HK-2 (cell line): ENCODE results near the gene ANKLE1.
A peak's percentile ranks its signal among the peaks of the same experiment; 100 is the strongest.

Experiments used
- DNase-seq: peaks from one replicate; pipeline ENCODE4 v3.0.0-alpha.2; 2018; ENCODE audit not compliant: unreplicated experiment

Gene ANKLE1

DNA sequence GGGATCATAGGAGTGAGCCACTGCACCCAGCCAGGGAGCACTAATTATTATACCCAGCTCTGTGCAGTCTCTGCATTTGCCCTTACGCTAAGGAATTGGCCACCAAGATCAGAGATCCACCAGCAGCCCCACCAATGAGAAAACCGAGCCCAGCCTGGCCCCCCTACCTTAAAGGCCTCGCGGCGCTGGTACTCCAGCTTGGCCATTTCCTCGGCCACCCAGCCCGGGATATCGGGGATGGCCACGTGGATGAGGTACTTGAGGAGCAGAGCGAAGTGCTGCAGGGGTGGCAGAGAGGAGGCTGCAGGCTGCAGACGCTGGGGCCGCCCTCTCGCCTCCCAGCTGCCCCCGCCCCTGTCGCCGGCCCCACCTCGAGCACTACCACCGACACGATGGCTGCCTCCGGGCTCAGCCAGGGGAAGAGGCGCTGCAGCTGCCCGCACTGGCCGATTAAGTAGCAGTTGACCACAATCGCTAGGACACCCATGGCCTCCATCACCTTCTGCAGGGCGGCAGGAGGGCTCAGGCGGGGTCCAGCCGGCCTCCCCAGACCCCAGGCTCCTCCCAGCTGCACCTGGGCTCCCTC, 45.5 kb downstream of the ANKLE1 start:
- no peak for DNase-seq

DNA sequence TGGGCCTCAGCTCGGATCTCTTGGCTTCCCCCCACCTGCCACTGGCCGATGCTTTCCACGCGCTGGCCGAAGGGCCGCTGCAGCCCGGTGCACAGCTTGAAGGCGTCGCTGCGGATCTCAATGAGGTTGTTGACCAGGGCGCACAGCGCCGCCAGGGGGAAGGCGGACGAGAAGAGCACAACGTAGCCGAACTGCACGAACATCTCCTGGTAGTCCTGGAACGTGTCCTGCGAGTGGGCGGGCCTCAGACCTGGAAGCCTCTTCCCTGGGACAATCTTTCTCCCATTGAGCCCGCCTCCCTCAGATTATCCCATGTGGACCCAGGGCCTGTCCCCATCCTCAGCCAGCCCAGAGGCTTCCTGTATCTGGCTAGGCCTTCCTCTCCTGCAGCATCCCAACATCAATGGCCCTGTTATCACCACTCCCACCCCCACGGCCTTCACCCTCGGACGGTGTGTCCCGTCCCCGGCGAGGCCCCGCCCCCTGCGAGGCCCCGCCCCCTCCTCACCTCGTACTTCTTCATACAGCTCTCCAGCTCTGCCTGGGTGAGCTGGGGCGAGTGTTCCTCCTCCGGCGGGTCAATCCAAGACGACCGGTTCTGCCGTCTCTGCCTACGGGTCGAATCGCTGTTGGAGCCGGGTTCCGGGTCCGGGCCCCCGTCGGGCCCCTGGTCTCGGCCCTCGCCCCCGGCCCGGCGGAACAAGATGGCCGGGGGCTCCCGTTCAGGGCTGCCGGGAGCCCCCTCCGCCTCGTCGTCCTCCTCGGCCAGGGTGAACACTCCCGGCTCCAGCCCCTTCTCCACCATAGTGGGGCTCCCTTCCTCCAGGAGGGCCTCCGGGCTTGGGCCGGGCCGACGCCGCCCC, 46.2 kb downstream of the ANKLE1 start:
- no peak for DNase-seq

DNA sequence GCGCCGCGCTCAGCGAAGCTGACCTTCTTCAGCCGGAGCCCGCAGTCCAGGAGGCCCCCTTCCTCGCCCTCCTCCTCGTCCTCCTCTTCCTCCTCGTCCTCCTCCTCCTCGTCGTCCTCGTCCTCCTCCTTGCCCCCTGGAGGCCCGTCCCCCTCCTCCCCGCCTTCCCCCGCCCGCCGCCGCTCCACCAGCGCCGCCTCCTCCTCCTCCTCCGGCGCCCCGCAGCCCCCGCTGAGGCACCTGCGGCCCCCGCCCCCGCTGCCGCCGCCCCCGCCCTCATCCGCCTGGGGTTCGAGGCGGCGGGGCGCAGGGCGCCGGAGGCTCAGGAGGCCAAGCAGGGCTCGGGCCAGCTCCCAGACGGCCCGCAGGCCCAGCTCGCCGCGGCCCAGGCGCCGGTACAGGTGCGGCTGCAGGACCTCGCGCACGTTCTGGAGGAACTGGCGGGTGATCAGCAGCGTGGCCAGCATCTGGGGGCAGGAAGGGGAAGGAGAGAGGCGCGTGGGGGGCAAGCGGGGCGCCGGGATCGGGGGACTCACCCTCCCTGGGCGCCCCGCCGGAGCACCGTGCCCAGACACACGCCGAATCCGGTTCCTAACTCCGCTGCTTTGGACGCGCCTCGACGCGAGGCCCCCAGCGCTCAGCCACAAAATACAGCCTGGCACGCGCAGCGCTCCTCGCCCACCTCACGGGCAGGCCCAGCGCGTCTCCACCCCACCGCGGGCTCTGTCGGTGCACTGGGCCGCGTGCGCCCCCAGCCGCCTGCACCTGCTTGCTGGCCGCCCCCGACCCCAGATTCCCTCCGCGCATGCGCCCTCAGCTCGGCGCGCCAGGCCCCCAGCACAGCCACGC, 47.0 kb downstream of the ANKLE1 start:
- no peak for DNase-seq

DNA sequence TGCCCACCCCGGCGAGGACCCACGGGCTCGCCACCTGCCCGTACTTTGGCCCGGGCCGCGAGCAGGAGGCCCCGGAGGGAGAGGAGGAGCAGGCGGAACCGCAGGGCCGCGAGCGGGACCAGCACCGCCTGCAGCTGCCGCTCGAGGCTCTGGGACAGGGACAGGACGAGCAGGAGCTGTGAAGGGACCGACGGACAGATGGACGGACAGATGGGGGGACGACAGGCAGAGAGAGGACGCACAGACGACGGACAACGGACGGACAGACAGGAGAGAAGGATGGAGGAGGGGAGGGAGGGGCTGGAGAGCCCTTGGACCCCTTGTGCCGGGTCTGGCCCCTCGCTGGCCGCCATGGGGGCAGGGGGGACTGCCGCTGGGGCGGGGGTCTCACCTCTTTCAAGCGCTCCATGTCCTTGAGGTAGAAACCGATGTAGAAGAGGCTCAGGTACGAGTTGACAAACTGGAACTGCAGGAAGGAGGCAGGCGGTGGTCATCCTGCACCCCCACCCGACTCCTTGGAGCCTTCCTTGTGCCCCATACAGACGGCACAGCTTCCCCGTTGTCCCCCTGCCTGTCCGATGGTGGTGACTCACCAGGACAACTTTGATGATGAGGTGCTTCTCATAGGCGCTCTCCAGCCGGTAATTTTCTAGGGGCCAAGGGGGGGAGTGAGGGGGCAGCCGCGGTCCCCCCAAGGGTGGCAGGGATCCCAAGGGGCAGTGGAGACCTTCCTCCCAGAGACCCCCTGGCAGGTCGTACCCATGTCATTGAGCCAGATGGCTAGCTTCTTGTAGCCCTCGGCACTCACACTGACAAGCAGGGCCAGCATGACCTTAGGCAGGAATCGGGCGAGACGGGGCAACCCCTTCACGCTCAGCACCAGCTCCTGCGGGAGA, 47.9 kb downstream of the ANKLE1 start:
- DNase-seq: no peak

DNA sequence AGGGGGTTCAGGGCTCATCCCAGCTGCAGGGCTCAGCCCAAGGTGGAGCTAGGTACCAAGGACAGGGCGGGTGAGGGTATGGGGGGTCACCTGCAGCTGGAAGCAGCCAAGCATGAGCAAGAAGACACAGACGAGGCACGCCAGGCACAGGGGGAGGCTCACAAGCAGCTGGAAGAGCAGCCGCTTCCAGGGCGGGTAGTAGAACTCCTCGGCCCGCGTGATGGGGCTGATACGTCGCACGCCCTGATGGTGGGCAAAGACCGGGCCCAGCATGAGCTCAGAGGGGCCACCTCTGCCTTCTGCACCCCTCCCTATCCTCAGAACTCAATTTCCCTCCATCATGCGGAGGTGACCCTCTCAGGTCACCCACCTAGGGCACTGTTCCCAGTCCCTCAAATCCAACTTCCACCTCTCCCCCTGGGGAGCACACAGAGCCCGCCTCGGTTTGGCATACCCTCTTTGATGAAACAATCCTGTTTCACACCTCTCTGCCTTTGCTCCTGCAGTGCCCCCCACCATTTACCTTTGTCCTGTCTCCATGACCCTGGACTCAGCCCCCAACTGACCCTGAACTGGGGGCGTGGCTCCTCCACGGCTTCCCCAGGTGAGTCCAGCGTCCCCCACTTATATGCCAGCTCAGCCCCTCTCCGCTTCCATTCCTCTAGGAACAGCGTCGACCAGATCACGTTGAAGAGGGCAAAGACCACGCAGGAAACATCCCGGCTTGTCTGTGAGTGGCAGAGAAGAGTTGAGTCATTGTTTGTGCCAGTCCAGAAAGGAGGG, 48.8 kb downstream of the ANKLE1 start:
- DNase-seq: no peak

DNA sequence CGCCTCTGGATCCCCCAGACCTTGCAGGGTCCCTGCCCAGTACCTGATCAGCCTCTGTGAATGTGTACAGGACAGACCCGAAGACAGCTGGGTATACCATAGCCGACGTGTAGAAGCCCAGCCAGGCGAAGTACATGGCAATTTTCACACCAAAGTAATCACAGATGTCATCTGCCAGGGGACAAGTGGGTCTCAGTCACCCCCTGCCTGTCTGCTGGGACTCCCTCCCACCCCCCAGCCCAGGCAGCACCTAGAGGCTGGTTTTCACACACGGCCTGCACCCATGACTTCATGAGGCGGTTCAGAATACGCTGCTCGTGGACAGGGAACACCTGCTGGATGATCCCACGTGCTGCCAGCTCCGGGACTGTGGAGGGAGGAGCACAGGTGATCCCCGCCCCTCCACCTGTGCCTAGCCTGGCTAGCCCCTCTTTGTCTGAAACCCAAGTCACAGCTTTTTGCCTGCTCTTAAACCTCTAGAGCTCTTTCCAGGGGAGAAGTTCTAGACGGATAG, 49.4 kb downstream of the ANKLE1 start:
- no peak for DNase-seq

DNA sequence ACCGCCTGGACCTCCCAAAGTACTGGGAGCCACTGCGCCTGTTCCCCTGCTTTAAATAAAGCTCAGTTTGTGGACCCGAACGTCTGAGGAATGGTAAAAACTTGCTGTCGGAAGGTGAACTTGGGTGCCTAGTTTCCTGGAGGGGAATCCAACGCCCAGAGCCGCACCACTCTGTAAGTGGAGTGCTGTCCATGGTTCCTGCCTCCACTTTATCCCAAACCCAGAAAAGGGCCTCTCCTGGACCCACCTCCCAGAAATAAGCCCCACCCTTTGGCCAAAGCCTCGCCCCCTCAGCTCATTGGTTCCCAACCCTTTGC, 50.6 kb downstream of the ANKLE1 start:
- DNase-seq: no peak

DNA sequence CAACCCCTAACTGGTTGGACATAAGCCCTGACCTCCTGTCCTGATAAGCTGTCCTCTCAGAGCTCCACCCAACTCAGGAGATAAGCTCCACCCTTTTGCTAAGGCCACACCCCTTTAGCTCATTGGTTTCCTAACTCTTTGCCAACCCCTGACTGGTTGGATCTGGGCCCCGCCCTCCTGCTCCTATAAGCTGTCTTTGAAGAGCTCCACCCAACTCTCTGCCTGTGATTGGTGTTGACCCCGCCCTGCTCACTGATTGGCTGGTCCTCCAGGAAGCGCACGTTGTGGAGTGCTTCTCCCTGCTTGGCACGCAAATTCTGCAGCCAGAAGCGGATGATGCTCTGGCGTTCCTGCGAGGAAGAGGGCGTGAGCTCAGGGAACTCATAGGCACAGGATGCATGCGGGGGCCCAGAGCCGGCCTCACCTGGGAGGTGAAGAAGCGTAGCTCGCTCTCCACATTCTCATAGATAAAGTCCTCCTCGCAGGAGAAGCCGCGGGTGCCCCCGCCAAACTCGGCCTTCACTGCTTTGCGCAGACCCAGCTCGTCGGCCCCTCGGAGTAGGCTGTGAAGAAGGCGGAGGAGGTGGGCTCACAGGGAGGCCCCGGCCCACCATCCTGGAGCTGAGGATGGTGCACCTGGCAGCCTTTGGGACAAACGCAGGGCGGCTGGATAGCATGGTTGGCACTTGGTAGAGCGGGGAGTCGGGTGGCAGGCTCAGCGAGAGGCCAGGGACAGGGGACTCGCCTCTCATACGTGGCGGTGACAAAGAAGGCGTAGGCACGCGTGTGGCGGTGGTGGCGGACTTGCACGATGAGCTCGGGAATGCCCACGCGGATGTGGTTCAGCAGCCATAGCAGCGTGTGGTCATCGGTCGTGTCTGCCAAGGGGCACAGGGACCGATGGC, 51.2 kb downstream of the ANKLE1 start:
- DNase-seq: no peak

DNA sequence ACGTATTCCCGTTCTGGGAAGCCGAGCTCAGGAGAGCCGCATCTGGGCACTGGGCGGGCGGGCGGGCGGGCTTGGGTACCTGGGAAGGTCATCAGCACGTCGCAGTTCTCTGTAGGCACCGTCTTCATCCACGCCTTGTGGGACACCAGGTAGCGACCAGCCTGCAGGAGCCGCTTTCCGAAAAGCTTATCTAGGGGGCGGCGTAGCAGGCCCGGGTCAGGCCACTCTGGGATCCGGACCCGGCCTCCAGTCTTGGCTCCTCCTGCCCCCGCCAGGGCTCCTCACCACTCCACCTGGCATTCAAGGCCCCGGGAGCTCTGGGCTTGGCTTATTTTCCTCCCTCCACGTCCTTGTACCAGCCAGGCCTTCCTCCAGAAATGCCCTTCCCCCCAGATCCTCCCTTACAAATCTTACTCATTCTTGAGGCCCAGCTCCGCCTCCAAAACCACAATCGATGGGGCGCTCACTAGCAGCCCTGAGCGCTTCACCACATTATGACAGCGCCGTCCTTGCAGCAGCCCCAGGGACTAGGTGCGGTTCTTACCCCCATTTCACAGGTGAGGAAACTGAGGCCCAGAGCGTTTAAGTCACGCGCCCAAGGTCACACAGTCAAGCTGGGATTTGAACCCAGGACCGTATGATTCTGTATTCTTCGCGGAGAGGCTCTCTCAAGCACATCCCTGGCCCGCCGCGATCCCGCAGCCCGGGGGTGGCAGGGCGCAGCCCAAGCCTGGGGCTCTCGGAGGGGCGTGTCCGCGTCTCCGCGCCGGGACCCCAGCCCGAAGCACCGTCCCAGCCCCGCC, 52.1 kb downstream of the ANKLE1 start:
- DNase-seq: peak; percentile 82

DNA sequence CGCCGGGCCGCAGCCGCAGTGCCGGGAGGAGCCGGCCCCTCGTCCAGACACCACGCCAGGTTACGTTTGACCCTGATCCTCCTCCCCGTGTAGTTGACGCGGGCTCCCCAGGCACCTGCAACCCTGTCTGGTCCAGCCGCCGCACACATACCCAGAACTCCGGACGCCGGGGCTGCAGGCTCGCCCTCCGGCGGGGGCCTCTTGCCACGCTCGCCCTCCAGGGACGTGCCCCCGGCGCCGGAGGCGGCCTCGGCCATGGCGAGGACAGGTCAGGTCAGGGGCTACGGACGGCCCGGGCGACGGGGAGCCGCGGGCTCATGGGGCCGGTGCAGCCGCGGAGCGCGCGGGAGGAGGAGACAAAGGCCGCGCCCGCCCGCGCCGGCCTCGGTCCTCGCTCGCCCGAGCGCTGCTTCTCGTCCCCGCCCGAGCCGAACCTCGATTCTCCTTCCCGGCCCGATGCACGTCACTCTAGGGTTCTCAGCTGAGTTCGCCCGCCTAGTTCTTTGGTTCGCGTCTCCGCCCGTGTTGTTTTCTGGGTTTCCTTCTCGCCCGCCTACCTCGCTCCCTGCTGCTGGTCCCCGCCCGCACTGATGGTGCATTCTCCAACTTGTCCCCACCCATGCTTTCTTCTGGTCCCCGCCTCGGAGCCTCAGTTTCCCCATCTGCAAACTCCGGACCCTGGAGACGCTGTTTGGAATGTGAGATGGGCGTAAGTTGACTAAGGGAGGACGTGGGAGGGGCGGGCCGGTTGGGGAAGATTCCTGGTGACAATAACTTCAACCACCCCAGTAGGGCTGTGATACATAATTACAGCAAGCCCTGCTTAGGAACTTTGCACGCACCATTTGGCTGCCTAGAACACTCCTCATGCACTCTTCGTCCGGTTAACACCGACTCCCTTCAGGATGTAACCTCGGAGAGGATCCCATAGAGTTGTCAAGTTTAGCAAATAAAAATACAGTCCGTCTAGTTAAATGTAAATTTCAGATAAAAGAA, 53.0 kb downstream of the ANKLE1 start, which contains the start of gene ANO8:
Gene ANO8, minus strand, starts transcription at position 442 of the 996 bp plus-strand sequence. Its CDS starts 185 bp downstream, at position 257.
- peak; percentile 95 for DNase-seq

DNA sequence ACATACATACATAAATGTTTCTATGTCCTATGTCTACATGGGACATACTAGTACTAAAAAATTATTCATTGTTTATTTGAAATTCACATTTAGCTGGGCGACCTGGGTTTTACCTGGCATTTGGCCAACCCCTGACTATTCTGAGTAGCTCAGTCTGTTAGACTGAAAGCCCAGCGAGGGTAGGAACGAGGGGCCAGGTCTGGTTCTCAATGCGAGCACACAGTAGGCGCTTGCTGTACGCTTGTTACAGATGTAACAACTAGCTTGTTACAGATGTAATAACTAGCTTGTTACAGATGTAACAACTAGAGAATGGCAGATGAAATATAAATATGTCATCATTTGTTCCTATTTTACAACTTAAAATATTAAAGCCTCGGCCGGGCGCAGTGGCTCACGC, 53.9 kb downstream of the ANKLE1 start:
- DNase-seq: no peak
